Activated T-helper 1 cell treated with anti-CD3 and anti-CD28 coated beads, Interleukin-12 subunit alpha, Interleukin-12 subunit beta, Interleukin-2, Interleukin-4 antibody, amounts not matched to agents 30 ng/mL and 10 ng/mL and 1 ng/mL, durations not matched to agents 14 hours and 24 hours and 36 hours (primary cell): ENCODE results near the gene PDZRN4. TPM values are rescaled to one million over a fixed set of nuclear protein-coding genes. Genes with fewer than 3 reads are reported as not detected.

Experiments used
- DNase-seq: peaks from one replicate; pipeline ENCODE4 v3.0.0; 2021; ENCODE audit warnings: low spot score
- H3K27ac Mint-ChIP-seq: one replicate; pipeline ENCODE4 v1.8.0; 2021; ENCODE audit warnings: mild to moderate bottlenecking, mixed read lengths
- H3K27me3 Mint-ChIP-seq: one replicate; pipeline ENCODE4 v1.8.0; 2022; ENCODE audit warnings: mild to moderate bottlenecking, moderate library complexity, mixed read lengths; ENCODE audit not compliant: insufficient read depth
- H3K36me3 Mint-ChIP-seq: one replicate; pipeline ENCODE4 v1.8.0; 2021; ENCODE audit warnings: low read depth, mixed read lengths
- H3K4me1 Mint-ChIP-seq: one replicate; pipeline ENCODE4 v1.8.0; 2021; ENCODE audit warnings: low read depth, mixed read lengths
- H3K4me3 Mint-ChIP-seq: one replicate; pipeline ENCODE4 v1.8.0; 2021; ENCODE audit warnings: mild to moderate bottlenecking, moderate library complexity, mixed read lengths
- H3K9me3 Mint-ChIP-seq: one replicate; pipeline ENCODE4 v1.8.0; 2021; ENCODE audit warnings: mixed read lengths
- intact Hi-C: fragments of 100-400 bp; cut with micrococcal nuclease; formaldehyde crosslinking; loops from one replicate; pipeline ENCODE4 v1.15.1; 2024
- total RNA-seq: library from RNA; stranded (reverse); gene quantifications from 2 replicates; pipeline ENCODE4 v1.2.3, GENCODE V29; 2022

The PDZRN4 gene
- total RNA-seq, 1 donor from 2014 or later = not detected

GRCh38 chr12:41361738-41362137 is 173.6 kb downstream of the PDZRN4 start:
- no peak for DNase-seq
- Mint-ChIP-seq H3K36me3 (no peaks in the 10 kb centered on the region), H3K4me1 (no peaks in the 10 kb centered on the region), H3K4me3 (no peak overlapping the region), H3K27me3 (no peaks in the 10 kb centered on the region), H3K27ac (no peak overlapping the region), H3K9me3 (no peaks in the 10 kb centered on the region)
- intact Hi-C loops = no loop called here

GRCh38 chr12:41362510-41362909 is 174.4 kb downstream of the PDZRN4 start:
- H3K9me3 Mint-ChIP-seq = no peaks in the 10 kb centered on the region
- no peaks in the 10 kb centered on the region for H3K4me1 Mint-ChIP-seq
- intact Hi-C loops = no loop called here
- no peak overlapping the region for H3K4me3 Mint-ChIP-seq
- DNase-seq = no peak
- no peaks in the 10 kb centered on the region for H3K27me3 Mint-ChIP-seq
- no peak overlapping the region for H3K27ac Mint-ChIP-seq
- H3K36me3 Mint-ChIP-seq = no peaks in the 10 kb centered on the region

- intact Hi-C loops = no loop called here
- Mint-ChIP-seq H3K27ac (no peak overlapping the region), H3K36me3 (no peaks in the 10 kb centered on the region), H3K9me3 (no peaks in the 10 kb centered on the region), H3K4me1 (no peaks in the 10 kb centered on the region), H3K27me3 (no peaks in the 10 kb centered on the region), H3K4me3 (no peak overlapping the region)
- no peak for DNase-seq
Measured at GRCh38 chr12:41362931-41363330, 174.8 kb downstream of the PDZRN4 start.

- Mint-ChIP-seq H3K9me3 (no peaks in the 10 kb centered on the region), H3K27ac (no peak overlapping the region), H3K27me3 (no peaks in the 10 kb centered on the region), H3K4me3 (no peak overlapping the region), H3K4me1 (no peaks in the 10 kb centered on the region), H3K36me3 (no peaks in the 10 kb centered on the region)
- intact Hi-C loops = no loop called here
- no peak for DNase-seq
Measured at GRCh38 chr12:41364211-41364610, 176.1 kb downstream of the PDZRN4 start.

GRCh38 chr12:41365653-41366171 is 177.6 kb downstream of the PDZRN4 start:
- no peaks in the 10 kb centered on the region for H3K36me3 Mint-ChIP-seq
- H3K4me3 Mint-ChIP-seq = no peak overlapping the region
- no peak for DNase-seq
- H3K9me3 Mint-ChIP-seq = no peaks in the 10 kb centered on the region
- H3K4me1 Mint-ChIP-seq = no peaks in the 10 kb centered on the region
- H3K27me3 Mint-ChIP-seq = no peaks in the 10 kb centered on the region
- H3K27ac Mint-ChIP-seq = no peak overlapping the region
- intact Hi-C loops = loop anchor here (5.0 kb wide), 1 partner anchor 657 kb away; no protein-coding TSS in a partner anchor

- Mint-ChIP-seq H3K27ac (no peak overlapping the region), H3K4me1 (no peaks in the 10 kb centered on the region), H3K9me3 (no peaks in the 10 kb centered on the region), H3K27me3 (no peaks in the 10 kb centered on the region), H3K36me3 (no peaks in the 10 kb centered on the region), H3K4me3 (no peak overlapping the region)
- no peak for DNase-seq
- intact Hi-C loops = loop anchor here (5.0 kb wide), 1 partner anchor 654 kb away; no protein-coding TSS in a partner anchor
Measured at GRCh38 chr12:41367726-41368405, 179.7 kb downstream of the PDZRN4 start.

- intact Hi-C loops = no loop called here
- Mint-ChIP-seq H3K27ac (no peak overlapping the region), H3K27me3 (no peaks in the 10 kb centered on the region), H3K4me3 (no peak overlapping the region), H3K4me1 (no peaks in the 10 kb centered on the region), H3K9me3 (no peaks in the 10 kb centered on the region), H3K36me3 (no peaks in the 10 kb centered on the region)
- no peak for DNase-seq
Measured at GRCh38 chr12:41380878-41381277, 192.8 kb downstream of the PDZRN4 start.

- intact Hi-C loops = no loop called here
- Mint-ChIP-seq H3K36me3 (no peaks in the 10 kb centered on the region), H3K27me3 (no peaks in the 10 kb centered on the region), H3K4me1 (no peaks in the 10 kb centered on the region), H3K27ac (no peak overlapping the region), H3K9me3 (peaks cover 4% of the 10 kb centered on the region), H3K4me3 (no peak overlapping the region)
- DNase-seq = no peak
Measured at GRCh38 chr12:41402801-41403200, 214.7 kb downstream of the PDZRN4 start.

- H3K27ac Mint-ChIP-seq = no peak overlapping the region
- H3K9me3 Mint-ChIP-seq = peaks cover 4% of the 10 kb centered on the region
- no peaks in the 10 kb centered on the region for H3K36me3 Mint-ChIP-seq
- H3K27me3 Mint-ChIP-seq = no peaks in the 10 kb centered on the region
- no peak for DNase-seq
- H3K4me1 Mint-ChIP-seq = no peaks in the 10 kb centered on the region
- H3K4me3 Mint-ChIP-seq = no peak overlapping the region
- intact Hi-C loops = no loop called here
Measured at GRCh38 chr12:41407232-41407799, 219.2 kb downstream of the PDZRN4 start.

- Mint-ChIP-seq H3K4me3 (no peak overlapping the region), H3K4me1 (no peaks in the 10 kb centered on the region), H3K9me3 (no peaks in the 10 kb centered on the region), H3K27ac (no peak overlapping the region), H3K36me3 (no peaks in the 10 kb centered on the region), H3K27me3 (no peaks in the 10 kb centered on the region)
- DNase-seq = no peak
- intact Hi-C loops = no loop called here
Measured at GRCh38 chr12:41409628-41410027, 221.5 kb downstream of the PDZRN4 start.

- intact Hi-C loops = no loop called here
- no peaks in the 10 kb centered on the region for H3K9me3 Mint-ChIP-seq
- H3K27ac Mint-ChIP-seq = no peak overlapping the region
- H3K4me3 Mint-ChIP-seq = no peak overlapping the region
- no peaks in the 10 kb centered on the region for H3K4me1 Mint-ChIP-seq
- no peaks in the 10 kb centered on the region for H3K36me3 Mint-ChIP-seq
- no peak for DNase-seq
- no peaks in the 10 kb centered on the region for H3K27me3 Mint-ChIP-seq
Measured at GRCh38 chr12:41418586-41418985, 230.5 kb downstream of the PDZRN4 start.

GRCh38 chr12:41419131-41419893 is 231.2 kb downstream of the PDZRN4 start:
- H3K4me1 Mint-ChIP-seq = no peaks in the 10 kb centered on the region
- H3K4me3 Mint-ChIP-seq = no peak overlapping the region
- H3K27me3 Mint-ChIP-seq = no peaks in the 10 kb centered on the region
- no peak overlapping the region for H3K27ac Mint-ChIP-seq
- no peaks in the 10 kb centered on the region for H3K36me3 Mint-ChIP-seq
- H3K9me3 Mint-ChIP-seq = no peaks in the 10 kb centered on the region
- intact Hi-C loops = no loop called here
- DNase-seq = no peak

GRCh38 chr12:41424651-41425050 is 236.5 kb downstream of the PDZRN4 start:
- no peaks in the 10 kb centered on the region for H3K4me1 Mint-ChIP-seq
- no peaks in the 10 kb centered on the region for H3K36me3 Mint-ChIP-seq
- no peaks in the 10 kb centered on the region for H3K9me3 Mint-ChIP-seq
- no peaks in the 10 kb centered on the region for H3K27me3 Mint-ChIP-seq
- no peak overlapping the region for H3K4me3 Mint-ChIP-seq
- DNase-seq = no peak
- intact Hi-C loops = no loop called here
- no peak overlapping the region for H3K27ac Mint-ChIP-seq
